GM23338 (cell line): ENCODE measurements around the gene PRKAR1B. TPM values are rescaled to one million over a fixed set of nuclear protein-coding genes. Genes with fewer than 3 reads are reported as not detected.

ENCODE experiments used
- ATAC-seq: fragments of 200-7000 bp; cut with Tn5 transposase; 3 replicates; pipeline ENCODE4 v1.9.1; 2020
- DNase-seq: peaks from one replicate; pipeline ENCODE4 v3.0.0-alpha.2; 2015; ENCODE audit warnings: low spot score
- H2AFZ ChIP-seq: fragments of 200-600 bp; sonication (generic); 2 replicates; pipeline ENCODE4 v1.8.0; 2016; ENCODE audit warnings: antibody characterized with exemption, mild to moderate bottlenecking, moderate library complexity
- H3F3A ChIP-seq: fragments of 200-600 bp; sonication (generic); replicated peaks from 2 replicates; pipeline ENCODE4 v1.8.0; 2017; ENCODE audit warnings: antibody characterized with exemption, mixed run types, low read depth
- H3K27ac ChIP-seq: fragments of 200-600 bp; sonication (generic); 2 replicates; pipeline ENCODE4 v1.6.1; 2016; ENCODE audit warnings: low read depth
- H3K27me3 ChIP-seq: fragments of 200-600 bp; sonication (generic); 2 replicates; pipeline ENCODE4 v1.8.0; 2016; ENCODE audit warnings: mild to moderate bottlenecking, mixed run types, moderate library complexity; ENCODE audit not compliant: insufficient read depth
- H3K36me3 ChIP-seq: fragments of 200-600 bp; sonication (generic); 2 replicates; pipeline ENCODE4 v1.8.0; 2016; ENCODE audit warnings: mild to moderate bottlenecking; ENCODE audit not compliant: insufficient read depth
- H3K4me1 ChIP-seq: fragments of 200-600 bp; sonication (generic); 2 replicates; pipeline ENCODE4 v1.8.0; 2016; ENCODE audit warnings: mild to moderate bottlenecking, moderate library complexity; ENCODE audit not compliant: insufficient read depth
- H3K4me2 ChIP-seq: fragments of 200-600 bp; sonication (generic); 2 replicates; pipeline ENCODE4 v1.7.1; 2017; ENCODE audit warnings: mixed run types
- H3K4me3 ChIP-seq: fragments of 200-600 bp; sonication (generic); 2 replicates; pipeline ENCODE4 v1.6.1; 2016; ENCODE audit warnings: mixed run types
- H3K79me2 ChIP-seq: fragments of 200-600 bp; sonication (generic); replicated peaks from 2 replicates; pipeline ENCODE4 v1.8.0; 2017; ENCODE audit warnings: mild to moderate bottlenecking; ENCODE audit not compliant: insufficient read depth
- H3K9me2 ChIP-seq: fragments of 200-600 bp; sonication (generic); 2 replicates; pipeline ENCODE4 v1.8.0; 2017; ENCODE audit not compliant: insufficient read depth
- H4K20me1 ChIP-seq: fragments of 200-600 bp; sonication (generic); replicated peaks from 2 replicates; pipeline ENCODE4 v1.8.0; 2017; ENCODE audit warnings: mild to moderate bottlenecking; ENCODE audit not compliant: insufficient read depth
- H3K27ac Mint-ChIP-seq: 2 replicates; pipeline ENCODE4 v1.8.0; 2020; ENCODE audit warnings: inconsistent platforms, mild to moderate bottlenecking, moderate library complexity, mixed read lengths
- H3K27me3 Mint-ChIP-seq: 3 replicates; pipeline ENCODE4 v1.8.0; 2022; ENCODE audit warnings: low read depth, mild to moderate bottlenecking, moderate library complexity, mixed read lengths, inconsistent platforms; ENCODE audit not compliant: insufficient read depth, poor library complexity
- H3K36me3 Mint-ChIP-seq: 3 replicates; pipeline ENCODE4 v1.8.0; 2021; ENCODE audit warnings: low read depth, mild to moderate bottlenecking, inconsistent platforms, moderate library complexity, mixed read lengths
- H3K4me1 Mint-ChIP-seq: 3 replicates; pipeline ENCODE4 v1.8.0; 2020; ENCODE audit warnings: mild to moderate bottlenecking, inconsistent platforms, mixed read lengths
- H3K4me3 Mint-ChIP-seq: 3 replicates; pipeline ENCODE4 v1.8.0; 2021; ENCODE audit warnings: moderate library complexity, mild to moderate bottlenecking, inconsistent platforms, mixed read lengths
- H3K9me3 Mint-ChIP-seq: 3 replicates; pipeline ENCODE4 v1.8.0; 2020; ENCODE audit warnings: moderate library complexity, mild to moderate bottlenecking, inconsistent platforms, mixed read lengths
- CREB1 ChIP-seq: fragments of 250-450 bp; sonication (Bioruptor Pico); IDR thresholded peaks from 2 replicates; pipeline ENCODE4 v1.5.0; 2020; ENCODE audit warnings: low read depth, mild to moderate bottlenecking, moderate library complexity
- JUNB ChIP-seq: IDR thresholded peaks from one replicate; pipeline ENCODE4 v1.6.1; 2016; ENCODE audit warnings: antibody characterized with exemption; ENCODE audit not compliant: unreplicated experiment
- NANOG ChIP-seq: IDR thresholded peaks from 2 replicates; pipeline ENCODE4 v1.6.1; 2016; ENCODE audit warnings: antibody characterized with exemption, borderline replicate concordance
- ZNF331 ChIP-seq: fragments of 250-450 bp; sonication (Bioruptor Pico); IDR thresholded peaks from 2 replicates; pipeline ENCODE4 v1.5.0; 2020; ENCODE audit warnings: low read depth, mild to moderate bottlenecking, moderate library complexity
- polyA plus RNA-seq: library from polyadenylated mRNA; unstranded; fragments of >200 nt; fragmentation: Nextera tagmentation; extraction: Ambion mirVana; gene quantifications from 2 replicates; pipeline ENCODE4 v1.2.1, GENCODE V29; 2016
- total RNA-seq: library from RNA; depleted of rRNA; stranded (reverse); fragments of >200 nt; shearing (Covaris generic); gene quantifications from 2 replicates; pipeline ENCODE4 v1.2.3, GENCODE V29; 2014
- TF ChIP-seq, protein P1 (sequence below): fragments of 250-450 bp; sonication (Bioruptor Pico); IDR thresholded peaks from 2 replicates; pipeline ENCODE4 v1.5.0; 2020; ENCODE audit warnings: mild to moderate bottlenecking, moderate library complexity
- TF ChIP-seq, protein P2 (sequence below): IDR thresholded peaks from one replicate; pipeline ENCODE4 v1.6.1; 2018; ENCODE audit warnings: antibody characterized with exemption; ENCODE audit not compliant: unreplicated experiment

PRKAR1B gene
- total and polyA plus RNA-seq, 2 experiments from 2014 or later: 35.7 to 36.7 TPM

GRCh38 chr7:630539-630938, 96.5 kb downstream of the PRKAR1B start (continued):
- TF ChIP-seq, protein P1, sequence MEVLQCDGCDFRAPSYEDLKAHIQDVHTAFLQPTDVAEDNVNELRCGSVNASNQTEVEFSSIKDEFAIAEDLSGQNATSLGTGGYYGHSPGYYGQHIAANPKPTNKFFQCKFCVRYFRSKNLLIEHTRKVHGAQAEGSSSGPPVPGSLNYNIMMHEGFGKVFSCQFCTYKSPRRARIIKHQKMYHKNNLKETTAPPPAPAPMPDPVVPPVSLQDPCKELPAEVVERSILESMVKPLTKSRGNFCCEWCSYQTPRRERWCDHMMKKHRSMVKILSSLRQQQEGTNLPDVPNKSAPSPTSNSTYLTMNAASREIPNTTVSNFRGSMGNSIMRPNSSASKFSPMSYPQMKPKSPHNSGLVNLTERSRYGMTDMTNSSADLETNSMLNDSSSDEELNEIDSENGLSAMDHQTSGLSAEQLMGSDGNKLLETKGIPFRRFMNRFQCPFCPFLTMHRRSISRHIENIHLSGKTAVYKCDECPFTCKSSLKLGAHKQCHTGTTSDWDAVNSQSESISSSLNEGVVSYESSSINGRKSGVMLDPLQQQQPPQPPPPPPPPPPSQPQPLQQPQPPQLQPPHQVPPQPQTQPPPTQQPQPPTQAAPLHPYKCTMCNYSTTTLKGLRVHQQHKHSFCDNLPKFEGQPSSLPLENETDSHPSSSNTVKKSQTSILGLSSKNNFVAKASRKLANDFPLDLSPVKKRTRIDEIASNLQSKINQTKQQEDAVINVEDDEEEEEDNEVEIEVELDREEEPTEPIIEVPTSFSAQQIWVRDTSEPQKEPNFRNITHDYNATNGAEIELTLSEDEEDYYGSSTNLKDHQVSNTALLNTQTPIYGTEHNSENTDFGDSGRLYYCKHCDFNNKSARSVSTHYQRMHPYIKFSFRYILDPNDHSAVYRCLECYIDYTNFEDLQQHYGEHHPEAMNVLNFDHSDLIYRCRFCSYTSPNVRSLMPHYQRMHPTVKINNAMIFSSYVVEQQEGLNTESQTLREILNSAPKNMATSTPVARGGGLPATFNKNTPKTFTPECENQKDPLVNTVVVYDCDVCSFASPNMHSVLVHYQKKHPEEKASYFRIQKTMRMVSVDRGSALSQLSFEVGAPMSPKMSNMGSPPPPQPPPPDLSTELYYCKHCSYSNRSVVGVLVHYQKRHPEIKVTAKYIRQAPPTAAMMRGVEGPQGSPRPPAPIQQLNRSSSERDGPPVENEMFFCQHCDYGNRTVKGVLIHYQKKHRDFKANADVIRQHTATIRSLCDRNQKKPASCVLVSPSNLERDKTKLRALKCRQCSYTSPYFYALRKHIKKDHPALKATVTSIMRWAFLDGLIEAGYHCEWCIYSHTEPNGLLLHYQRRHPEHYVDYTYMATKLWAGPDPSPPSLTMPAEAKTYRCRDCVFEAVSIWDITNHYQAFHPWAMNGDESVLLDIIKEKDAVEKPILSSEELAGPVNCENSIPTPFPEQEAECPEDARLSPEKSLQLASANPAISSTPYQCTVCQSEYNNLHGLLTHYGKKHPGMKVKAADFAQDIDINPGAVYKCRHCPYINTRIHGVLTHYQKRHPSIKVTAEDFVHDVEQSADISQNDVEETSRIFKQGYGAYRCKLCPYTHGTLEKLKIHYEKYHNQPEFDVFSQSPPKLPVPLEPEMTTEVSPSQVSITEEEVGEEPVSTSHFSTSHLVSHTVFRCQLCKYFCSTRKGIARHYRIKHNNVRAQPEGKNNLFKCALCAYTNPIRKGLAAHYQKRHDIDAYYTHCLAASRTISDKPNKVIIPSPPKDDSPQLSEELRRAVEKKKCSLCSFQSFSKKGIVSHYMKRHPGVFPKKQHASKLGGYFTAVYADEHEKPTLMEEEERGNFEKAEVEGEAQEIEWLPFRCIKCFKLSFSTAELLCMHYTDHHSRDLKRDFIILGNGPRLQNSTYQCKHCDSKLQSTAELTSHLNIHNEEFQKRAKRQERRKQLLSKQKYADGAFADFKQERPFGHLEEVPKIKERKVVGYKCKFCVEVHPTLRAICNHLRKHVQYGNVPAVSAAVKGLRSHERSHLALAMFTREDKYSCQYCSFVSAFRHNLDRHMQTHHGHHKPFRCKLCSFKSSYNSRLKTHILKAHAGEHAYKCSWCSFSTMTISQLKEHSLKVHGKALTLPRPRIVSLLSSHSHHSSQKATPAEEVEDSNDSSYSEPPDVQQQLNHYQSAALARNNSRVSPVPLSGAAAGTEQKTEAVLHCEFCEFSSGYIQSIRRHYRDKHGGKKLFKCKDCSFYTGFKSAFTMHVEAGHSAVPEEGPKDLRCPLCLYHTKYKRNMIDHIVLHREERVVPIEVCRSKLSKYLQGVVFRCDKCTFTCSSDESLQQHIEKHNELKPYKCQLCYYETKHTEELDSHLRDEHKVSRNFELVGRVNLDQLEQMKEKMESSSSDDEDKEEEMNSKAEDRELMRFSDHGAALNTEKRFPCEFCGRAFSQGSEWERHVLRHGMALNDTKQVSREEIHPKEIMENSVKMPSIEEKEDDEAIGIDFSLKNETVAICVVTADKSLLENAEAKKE (CRISPR knock-in tag): no peak

DNA sequence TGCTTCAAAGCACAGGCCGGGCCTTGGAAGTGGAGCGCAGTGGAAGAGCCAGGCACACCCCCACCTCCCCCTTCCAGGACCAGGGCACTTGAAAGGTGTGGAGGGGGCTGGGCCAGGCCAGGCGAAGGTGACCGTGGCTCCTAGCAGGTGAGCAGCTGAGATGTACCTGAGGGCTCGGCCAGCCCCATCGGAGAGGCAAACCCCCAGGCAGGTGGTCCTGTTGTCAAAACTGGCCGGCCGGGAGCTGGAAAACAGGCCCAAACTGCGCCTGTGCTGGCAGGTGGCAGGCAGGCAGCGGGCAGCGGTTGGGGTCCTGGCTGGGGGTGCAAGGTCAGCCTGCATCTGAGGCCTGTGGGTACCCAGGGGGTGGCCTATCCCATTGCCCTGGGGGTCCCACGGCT, 97.0 kb downstream of the PRKAR1B start:
- no peak for DNase-seq
- no peak overlapping the region for H3K4me3 ChIP-seq
- TF ChIP-seq NANOG (no peak), ZNF331 (no peak), CREB1 (CRISPR knock-in tag) (no peak), JUNB (no peak)
- TF ChIP-seq, protein P1 (CRISPR knock-in tag): no peak
- TF ChIP-seq, protein P2, sequence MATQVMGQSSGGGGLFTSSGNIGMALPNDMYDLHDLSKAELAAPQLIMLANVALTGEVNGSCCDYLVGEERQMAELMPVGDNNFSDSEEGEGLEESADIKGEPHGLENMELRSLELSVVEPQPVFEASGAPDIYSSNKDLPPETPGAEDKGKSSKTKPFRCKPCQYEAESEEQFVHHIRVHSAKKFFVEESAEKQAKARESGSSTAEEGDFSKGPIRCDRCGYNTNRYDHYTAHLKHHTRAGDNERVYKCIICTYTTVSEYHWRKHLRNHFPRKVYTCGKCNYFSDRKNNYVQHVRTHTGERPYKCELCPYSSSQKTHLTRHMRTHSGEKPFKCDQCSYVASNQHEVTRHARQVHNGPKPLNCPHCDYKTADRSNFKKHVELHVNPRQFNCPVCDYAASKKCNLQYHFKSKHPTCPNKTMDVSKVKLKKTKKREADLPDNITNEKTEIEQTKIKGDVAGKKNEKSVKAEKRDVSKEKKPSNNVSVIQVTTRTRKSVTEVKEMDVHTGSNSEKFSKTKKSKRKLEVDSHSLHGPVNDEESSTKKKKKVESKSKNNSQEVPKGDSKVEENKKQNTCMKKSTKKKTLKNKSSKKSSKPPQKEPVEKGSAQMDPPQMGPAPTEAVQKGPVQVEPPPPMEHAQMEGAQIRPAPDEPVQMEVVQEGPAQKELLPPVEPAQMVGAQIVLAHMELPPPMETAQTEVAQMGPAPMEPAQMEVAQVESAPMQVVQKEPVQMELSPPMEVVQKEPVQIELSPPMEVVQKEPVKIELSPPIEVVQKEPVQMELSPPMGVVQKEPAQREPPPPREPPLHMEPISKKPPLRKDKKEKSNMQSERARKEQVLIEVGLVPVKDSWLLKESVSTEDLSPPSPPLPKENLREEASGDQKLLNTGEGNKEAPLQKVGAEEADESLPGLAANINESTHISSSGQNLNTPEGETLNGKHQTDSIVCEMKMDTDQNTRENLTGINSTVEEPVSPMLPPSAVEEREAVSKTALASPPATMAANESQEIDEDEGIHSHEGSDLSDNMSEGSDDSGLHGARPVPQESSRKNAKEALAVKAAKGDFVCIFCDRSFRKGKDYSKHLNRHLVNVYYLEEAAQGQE: no peak

More for the DNA sequence above, 97.0 kb downstream of the PRKAR1B start:
- Histone ChIP-seq H3K4me2 (no peak overlapping the region), H3K36me3 (peaks cover 6% of the 10 kb centered on the region; the same call in 1 of the 2 replicates), H3F3A (no peaks in the 10 kb centered on the region), H4K20me1 (no peaks in the 10 kb centered on the region), H3K4me1 (no peaks in the 10 kb centered on the region), H3K79me2 (peaks cover 29% of the 10 kb centered on the region), H2AFZ (no peak overlapping the region), H3K9me2 (no peaks in the 10 kb centered on the region), H3K27ac (no peak overlapping the region), H3K27me3 (no peaks in the 10 kb centered on the region)
- no peak overlapping the region for H3K27ac Mint-ChIP-seq
- peaks cover 23% of the 10 kb centered on the region for H3K36me3 Mint-ChIP-seq
- H3K9me3 Mint-ChIP-seq: peaks cover 17% of the 10 kb centered on the region
- no peak for ATAC-seq
- peaks cover 6% of the 10 kb centered on the region for H3K27me3 Mint-ChIP-seq
- no peak overlapping the region for H3K4me3 Mint-ChIP-seq
- H3K4me1 Mint-ChIP-seq: no peaks in the 10 kb centered on the region
